Fibroblast of lung (primary cell): Measurements from ENCODE around the gene WDR45B. TPM values are rescaled to one million over a fixed set of nuclear protein-coding genes. Genes with fewer than 3 reads are reported as not detected.
"Not testable (repeated sequence)": the region's sequence is repeated elsewhere in the genome, so short reads cannot be mapped to it uniquely, and the experiment has no call there.

Experiments used
- DNase-seq, 2 donors: peaks; one replicate each; pipeline versions ENCODE4 v3.0.0 to v3.0.0-alpha.2; 2010; ENCODE audit warnings: low read depth in 2 of 2
- H2AFZ ChIP-seq: 2 replicates; pipeline ENCODE4 v1.5.1; 2012; ENCODE audit warnings: low read length, control low read depth, inconsistent platforms
- H3K27ac ChIP-seq: 2 replicates; pipeline ENCODE4 v1.5.1; 2011; ENCODE audit warnings: low read length, control low read depth; ENCODE audit not compliant: insufficient read depth
- H3K27me3 ChIP-seq: 2 replicates; pipeline ENCODE4 v1.5.1; 2011; ENCODE audit warnings: mild to moderate bottlenecking, low read length; ENCODE audit not compliant: control insufficient read depth, insufficient read depth
- H3K36me3 ChIP-seq: 2 replicates; pipeline ENCODE4 v1.5.1; 2011; ENCODE audit warnings: low read length; ENCODE audit not compliant: control insufficient read depth, insufficient read depth
- H3K4me1 ChIP-seq: 2 replicates; pipeline ENCODE4 v1.5.1; 2011; ENCODE audit warnings: low read length; ENCODE audit not compliant: control insufficient read depth, insufficient read depth; ENCODE audit errors: extremely low read depth
- H3K4me2 ChIP-seq: 2 replicates; pipeline ENCODE4 v1.5.1; 2011; ENCODE audit warnings: low read length, control low read depth; ENCODE audit not compliant: insufficient read depth; ENCODE audit errors: extremely low read depth
- H3K4me3 ChIP-seq, 4 experiments: fragments of 200-600 bp in 1 of 4; sonication (generic) in 1 of 4; replicated peaks in 1 of 4; 2 replicates each; pipeline ENCODE4 v1.5.1; 2011 to 2016; ENCODE audit warnings: low read length in 4 of 4, low read depth in 3 of 4, mild to moderate bottlenecking in 3 of 4, control low read depth in 2 of 4, inconsistent platforms in 1 of 4, mixed read lengths in 1 of 4; ENCODE audit not compliant: insufficient read depth in 1 of 4; ENCODE audit errors: control extremely low read depth in 1 of 4
- H3K79me2 ChIP-seq: 2 replicates; pipeline ENCODE4 v1.5.1; 2012; ENCODE audit warnings: mild to moderate bottlenecking, low read length, inconsistent platforms; ENCODE audit not compliant: control insufficient read depth, insufficient read depth
- H3K9ac ChIP-seq: 2 replicates; pipeline ENCODE4 v1.5.1; 2011; ENCODE audit warnings: mild to moderate bottlenecking, low read length, control low read depth; ENCODE audit not compliant: insufficient read depth
- H3K9me3 ChIP-seq: 2 replicates; pipeline ENCODE4 v1.5.1; 2012; ENCODE audit warnings: low read depth, low read length; ENCODE audit not compliant: control insufficient read depth, insufficient read depth
- H4K20me1 ChIP-seq: 2 replicates; pipeline ENCODE4 v1.5.1; 2011; ENCODE audit warnings: low read length; ENCODE audit not compliant: control insufficient read depth, insufficient read depth; ENCODE audit errors: extremely low read depth
- CTCF ChIP-seq, 2 donors: IDR thresholded peaks in 1 of 2; conservative IDR thresholded peaks in 1 of 2; 1 replicate in 1 of 2; 2 replicates in 1 of 2; pipeline ENCODE4 v1.5.1; 2011 to 2012; ENCODE audit warnings: low read length in 2 of 2, control low read depth in 1 of 2, inconsistent platforms in 1 of 2, low read depth in 1 of 2, mild to moderate bottlenecking in 1 of 2
- EZH2 ChIP-seq: IDR thresholded peaks from 2 replicates; pipeline ENCODE4 v1.5.1; 2012; ENCODE audit warnings: low read length, control low read depth, mild to moderate bottlenecking; ENCODE audit errors: missing control alignments
- polyA plus RNA-seq, 2 donors: library from polyadenylated mRNA; depleted of rRNA in 1 of 2; stranded (reverse) in 1 of 2; unstranded in 1 of 2; fragments of >200 nt; gene quantifications; 2 replicates each; pipeline ENCODE4 v1.2.1, GENCODE V29; 2011 to 2012; ENCODE audit warnings: missing spikeins in 1 of 2
- total RNA-seq: library from RNA; depleted of rRNA; stranded (reverse); fragments of >200 nt; gene quantifications from 2 replicates; pipeline ENCODE4 v1.2.1, GENCODE V29; 2014

WDR45B gene
- total and polyA plus RNA-seq, 2 donors (not counting 1 experiment from before 2014, with no cell fraction given): 66.2 to 95.2 TPM

- H3K36me3 ChIP-seq: no peaks in the 10 kb centered on the region
- H3K4me3 ChIP-seq: no peak overlapping the region
- no peak for DNase-seq
- H3K9me3 ChIP-seq: peaks cover 3% of the 10 kb centered on the region
- H3K27me3 ChIP-seq: no peaks in the 10 kb centered on the region
- TF ChIP-seq EZH2: no peak
- no peak for TF ChIP-seq CTCF (conservative IDR thresholded peaks at IDR 0.05 in 1 of 2, IDR thresholded peaks at IDR 0.05 in 1 of 2; ENCODE audit: low read depth in 1 of 2, low read length in 2 of 2)
- no peak overlapping the region for H3K27ac ChIP-seq
- no peak overlapping the region for H3K9ac ChIP-seq
- H3K4me1 ChIP-seq: no peaks in the 10 kb centered on the region
- no peak overlapping the region for H3K4me2 ChIP-seq
- no peaks in the 10 kb centered on the region for H4K20me1 ChIP-seq
- no peaks in the 10 kb centered on the region for H3K79me2 ChIP-seq
- no peak overlapping the region for H2AFZ ChIP-seq
These were observed 7.3 kb upstream of the WDR45B start for GRCh38 chr17:82655523-82655922.

- Histone ChIP-seq H3K79me2 (no peaks in the 10 kb centered on the region), H2AFZ (no peak overlapping the region), H3K4me3 (no peak overlapping the region), H4K20me1 (no peaks in the 10 kb centered on the region), H3K4me2 (no peak overlapping the region), H3K36me3 (no peaks in the 10 kb centered on the region), H3K9me3 (peaks cover 3% of the 10 kb centered on the region), H3K27me3 (no peaks in the 10 kb centered on the region), H3K27ac (no peak overlapping the region), H3K4me1 (no peaks in the 10 kb centered on the region), H3K9ac (no peak overlapping the region)
- DNase-seq: no peak
- TF ChIP-seq CTCF (conservative IDR thresholded peaks at IDR 0.05 in 1 of 2, IDR thresholded peaks at IDR 0.05 in 1 of 2; ENCODE audit: low read depth in 1 of 2, low read length in 2 of 2): no peak
- TF ChIP-seq EZH2: no peak
These were observed 6.8 kb upstream of the WDR45B start for GRCh38 chr17:82655038-82655479.

GRCh38 chr17:82654611-82655010 lies 6.4 kb upstream of the WDR45B start:
- not testable (repeated sequence) for H3K4me1 ChIP-seq, H3K79me2 ChIP-seq, H3K9me3 ChIP-seq, DNase-seq, H3K4me2 ChIP-seq, H3K4me3 ChIP-seq, H3K27ac ChIP-seq, H2AFZ ChIP-seq, H4K20me1 ChIP-seq, H3K9ac ChIP-seq, H3K36me3 ChIP-seq, H3K27me3 ChIP-seq
